NCI-H2171 treated with DMSO at 0.1 percent for 48 hours (cell line): ENCODE measurements around the gene MUL1.
"Not testable (repeated sequence)": the region's sequence is repeated elsewhere in the genome, so short reads cannot be mapped to it uniquely, and the experiment has no call there.

Experiments used
- DNase-seq: peaks from one replicate; lab custom pipeline; 2025; lab: John Stamatoyannopoulos, UW

The MUL1 gene, protein sequence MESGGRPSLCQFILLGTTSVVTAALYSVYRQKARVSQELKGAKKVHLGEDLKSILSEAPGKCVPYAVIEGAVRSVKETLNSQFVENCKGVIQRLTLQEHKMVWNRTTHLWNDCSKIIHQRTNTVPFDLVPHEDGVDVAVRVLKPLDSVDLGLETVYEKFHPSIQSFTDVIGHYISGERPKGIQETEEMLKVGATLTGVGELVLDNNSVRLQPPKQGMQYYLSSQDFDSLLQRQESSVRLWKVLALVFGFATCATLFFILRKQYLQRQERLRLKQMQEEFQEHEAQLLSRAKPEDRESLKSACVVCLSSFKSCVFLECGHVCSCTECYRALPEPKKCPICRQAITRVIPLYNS

GRCh38 chr1:20507564-20508410 is at the start of gene MUL1:
TSS of gene MUL1 (minus strand) at chr1:20508151. CDS start at chr1:20508024, 127 bp downstream.
- peak; percentile 87 for DNase-seq

DNA sequence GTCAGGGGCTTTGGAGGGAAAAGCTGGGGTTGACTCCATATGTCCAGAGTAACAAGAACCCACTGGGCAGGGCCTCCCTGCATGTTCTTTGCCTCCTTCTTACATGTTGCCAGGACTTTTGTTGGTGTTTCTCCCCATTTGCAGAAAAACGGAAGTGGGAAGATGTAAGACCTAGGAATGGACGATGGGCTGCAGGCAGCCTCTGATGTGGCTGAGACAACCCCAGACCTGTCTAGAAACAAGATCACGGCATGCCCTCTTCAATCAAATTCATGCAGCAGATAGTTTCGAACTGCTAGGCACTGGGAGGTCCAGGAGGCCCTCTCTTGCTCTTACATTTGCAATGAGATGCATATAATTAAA is 47.8 kb upstream of the MUL1 start:
- no peak for DNase-seq

DNA sequence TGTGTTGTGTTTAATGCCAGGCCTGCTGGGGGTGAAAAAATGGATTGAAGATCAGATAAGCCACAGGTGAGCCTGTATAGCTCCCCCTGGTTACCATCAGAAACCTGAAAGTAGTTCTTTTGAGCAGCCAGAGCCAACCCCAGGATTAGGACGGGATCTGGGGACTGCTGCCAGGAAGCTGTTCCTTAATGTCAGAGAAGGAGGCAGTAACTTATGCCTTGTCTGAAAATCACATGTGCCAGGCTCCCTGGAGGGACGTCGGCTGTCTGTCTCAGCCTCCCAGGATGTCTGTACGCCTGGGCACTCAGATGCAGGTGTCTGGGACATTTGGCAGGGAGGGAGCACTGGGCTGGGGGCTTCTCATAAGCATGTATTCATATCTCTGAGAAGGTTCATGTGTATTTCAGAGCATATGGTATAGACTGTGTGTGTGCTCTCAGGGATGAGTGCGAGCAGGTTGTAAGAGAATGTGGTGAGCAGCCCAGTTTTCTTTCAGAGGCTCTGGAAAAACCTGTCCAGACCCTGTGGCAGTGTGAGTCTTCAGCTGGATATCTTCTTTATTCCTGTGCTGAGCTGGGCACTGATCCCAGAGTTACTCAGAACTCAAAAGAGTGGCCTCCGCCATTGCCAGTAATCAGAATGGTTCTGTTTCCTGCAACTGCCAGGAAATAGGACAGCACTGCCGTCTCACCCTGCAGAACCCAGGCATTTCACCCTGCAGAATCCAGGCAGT is 47.2 kb upstream of the MUL1 start:
- peak; percentile 10 for DNase-seq

GRCh38 chr1:20552728-20553445 is 44.9 kb upstream of the MUL1 start:
- peak; percentile 51 for DNase-seq

GRCh38 chr1:20551945-20552727 is 44.2 kb upstream of the MUL1 start, which contains the start of gene FAM43B:
TSS of gene FAM43B (plus strand) at chr1:20552573. CDS start at chr1:20552974, 401 bp downstream.
- DNase-seq = peak; percentile 54

GRCh38 chr1:20551161-20551560 is 43.2 kb upstream of the MUL1 start:
- DNase-seq = no peak

DNA sequence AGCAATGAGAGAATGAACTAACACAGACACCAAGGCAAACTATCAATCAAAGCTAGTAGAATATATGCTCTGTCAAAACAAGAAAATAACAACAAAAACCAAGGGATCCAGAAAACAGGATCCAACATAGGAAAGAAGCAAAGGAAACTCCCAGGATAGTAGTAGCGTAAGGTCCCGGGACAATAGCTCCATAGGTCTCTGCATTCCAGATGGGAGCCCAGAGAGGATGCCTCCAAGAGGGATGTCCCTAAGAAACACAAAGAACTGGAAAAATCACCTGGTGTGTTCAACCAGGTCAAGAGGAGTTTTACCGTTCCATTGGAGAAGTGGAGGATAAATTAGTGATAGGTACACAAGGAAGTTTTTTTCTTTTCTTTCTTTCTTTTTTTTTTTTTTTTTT is 38.7 kb upstream of the MUL1 start:
- no peak for DNase-seq

- no peak for DNase-seq
These were observed 32.3 kb upstream of the MUL1 start for GRCh38 chr1:20540281-20540680.

DNA sequence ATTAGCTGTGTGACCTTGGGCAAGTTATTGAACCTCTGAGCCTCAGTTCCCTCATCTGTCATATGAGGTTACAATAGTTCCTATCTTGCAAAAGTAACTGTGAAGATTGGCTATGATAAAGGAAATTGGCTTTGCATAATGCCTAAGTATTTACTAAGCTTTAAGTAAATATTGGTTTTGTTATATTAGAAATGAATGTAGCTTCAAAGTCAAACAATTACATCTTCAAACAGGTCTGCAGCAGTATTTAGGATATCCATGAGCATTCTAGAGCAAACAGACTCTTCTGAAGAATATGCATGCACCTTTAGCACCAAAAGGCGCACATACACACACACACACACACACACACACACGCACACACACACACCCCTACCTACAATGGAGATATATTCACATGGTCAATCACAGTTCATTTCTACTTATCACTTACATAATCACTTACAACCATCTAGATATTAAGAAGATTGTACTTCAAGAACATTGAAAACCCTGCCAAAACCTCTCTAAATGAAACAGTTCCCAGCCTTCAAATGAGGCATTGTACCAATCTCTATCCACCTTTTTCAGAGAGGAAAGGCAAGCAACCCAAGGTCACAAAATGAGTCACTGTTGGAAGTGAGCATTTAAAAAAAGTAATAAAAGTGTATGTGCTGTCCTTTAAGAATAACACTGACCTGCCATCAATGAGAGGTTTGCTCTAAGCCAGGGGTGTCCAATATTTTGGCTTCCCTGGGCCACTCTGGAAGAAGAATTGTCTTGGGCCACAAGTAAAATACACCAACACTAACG is 31.0 kb upstream of the MUL1 start:
- no peak for DNase-seq

GRCh38 chr1:20538227-20538626 is 30.3 kb upstream of the MUL1 start:
- no peak for DNase-seq

- DNase-seq = no peak
These were observed 26.9 kb upstream of the MUL1 start for GRCh38 chr1:20534659-20535417.

DNA sequence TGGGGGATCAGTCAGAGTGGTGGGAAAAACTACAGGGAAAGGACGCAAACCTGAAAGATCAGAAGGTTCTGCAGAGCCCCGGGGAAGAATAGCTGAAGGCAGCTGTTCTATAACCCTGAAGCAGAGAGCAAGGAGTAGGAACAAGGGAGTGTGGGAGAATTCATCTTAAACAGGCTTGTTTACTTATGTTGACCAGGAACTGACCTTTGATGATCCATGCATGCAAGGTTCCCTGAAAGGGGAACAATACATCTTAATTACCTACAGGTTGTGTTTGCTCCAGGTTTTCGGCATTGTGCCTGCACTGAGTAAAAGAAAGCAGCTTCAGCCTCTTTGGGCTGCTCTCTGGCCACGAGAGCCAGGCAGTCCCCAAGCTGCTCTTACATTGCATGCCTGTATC is 25.7 kb upstream of the MUL1 start:
- no peak for DNase-seq

GRCh38 chr1:20530901-20531300 is 22.9 kb upstream of the MUL1 start:
- DNase-seq = no peak

DNA sequence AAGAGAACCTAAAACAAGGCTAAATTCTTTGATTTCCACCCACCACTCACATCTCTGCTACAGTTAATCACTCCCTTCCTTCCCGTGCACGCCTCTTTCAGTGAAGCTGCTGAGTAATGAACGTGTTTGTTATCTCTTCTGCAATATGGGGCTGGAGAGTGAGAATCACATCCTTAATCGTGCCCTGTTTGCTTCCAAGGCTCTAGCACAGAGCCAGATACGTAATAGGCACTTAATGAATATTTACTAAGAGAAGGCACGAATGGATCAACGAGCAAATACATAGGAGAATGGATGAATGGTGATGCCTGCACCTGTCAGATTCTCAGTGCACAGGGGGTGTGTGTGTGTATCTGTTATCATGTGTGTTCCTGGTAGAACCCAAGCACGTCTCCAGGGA is 22.4 kb upstream of the MUL1 start:
- DNase-seq = no peak

- DNase-seq = no peak
These were observed 20.3 kb upstream of the MUL1 start for GRCh38 chr1:20528221-20528620.

- DNase-seq = no peak
These were observed 18.3 kb upstream of the MUL1 start for GRCh38 chr1:20526267-20526666.

DNA sequence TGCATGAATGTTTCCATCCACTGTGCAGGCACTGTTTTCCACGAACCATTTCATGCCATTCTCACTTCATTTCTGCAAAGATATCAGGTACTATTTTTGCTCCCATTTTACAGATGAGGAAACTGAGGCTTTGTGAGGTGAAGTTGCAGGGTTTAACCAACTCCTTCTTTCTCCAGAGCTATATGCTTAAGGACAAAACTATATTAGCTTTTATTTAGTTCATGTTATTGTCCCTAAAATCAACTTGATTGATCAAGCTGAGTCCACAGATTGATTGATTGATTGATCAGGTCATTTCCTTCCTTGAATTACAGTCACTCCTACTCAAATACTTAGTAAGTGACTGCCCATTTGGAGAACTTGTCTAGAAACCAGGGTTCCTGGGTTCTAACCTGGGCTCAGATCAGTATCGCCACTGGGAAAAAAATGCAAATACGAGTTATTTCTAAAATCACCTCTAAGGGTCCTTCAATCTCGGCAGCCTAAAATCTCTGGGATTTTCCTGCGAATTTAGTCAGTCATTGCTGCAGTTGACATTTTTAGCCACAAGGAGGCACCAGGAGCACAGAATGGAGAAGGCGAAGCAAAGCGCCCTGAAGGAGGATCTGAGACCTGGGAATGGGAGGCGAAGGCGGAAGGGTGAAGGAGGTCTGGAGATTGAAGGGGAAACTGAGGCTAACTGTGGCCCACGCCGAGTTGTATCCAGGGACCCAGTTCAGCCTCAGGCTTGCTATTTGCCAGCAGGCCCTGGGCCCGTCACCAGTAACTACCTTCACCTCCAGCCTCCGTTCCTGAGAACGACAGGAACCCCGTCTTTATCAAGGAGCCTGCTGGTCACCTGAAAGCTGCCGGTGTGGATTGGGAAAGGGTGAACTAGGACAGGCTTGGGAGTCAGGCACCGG is 14.3 kb upstream of the MUL1 start:
- peak; percentile 74 for DNase-seq

DNA sequence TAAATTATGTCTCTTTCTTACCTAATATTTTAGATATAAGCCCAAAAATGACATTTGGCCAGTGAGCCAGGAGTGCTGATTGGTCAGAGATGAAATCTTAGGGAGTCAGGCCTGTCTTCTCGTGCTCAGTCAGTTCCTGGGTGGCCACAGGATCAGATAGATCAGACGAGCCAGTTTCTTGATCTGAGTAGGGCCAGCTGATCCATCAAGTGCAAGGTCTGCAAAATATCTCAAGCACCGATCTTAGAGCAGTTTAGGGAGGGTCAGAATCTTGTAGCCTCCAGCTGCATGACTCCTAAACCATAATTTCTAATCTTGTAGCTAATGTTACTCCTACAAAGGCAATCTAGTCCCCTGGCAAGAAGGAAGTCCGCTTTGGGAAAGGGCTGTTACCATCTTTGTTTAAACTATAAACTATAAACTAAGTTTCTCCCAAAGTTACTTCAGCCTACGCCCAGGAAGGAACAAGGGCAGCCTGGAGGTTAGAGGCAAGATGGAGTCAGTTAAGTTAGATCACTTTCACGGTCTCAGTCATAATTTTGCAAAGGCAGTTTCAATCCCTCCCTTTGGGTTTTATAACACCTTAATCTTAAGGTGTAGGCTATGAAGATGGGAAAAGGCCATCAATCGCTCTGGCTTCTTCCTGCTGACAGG is 11.8 kb upstream of the MUL1 start:
- DNase-seq = not testable (repeated sequence)
